Stimulated activated naive B cell treated with anti-CD40 and anti-IgM and Interleukin-4, amounts not matched to agents 10 μg/mL and 1 μg/mL and 100 μg/mL, for 72 hours (primary cell): ENCODE measurements around the gene PDCL2.

Experiments
- ATAC-seq, 2 donors: fragments of 150-1000 bp; cut with Tn5 transposase; replicated peaks; 2 replicates each; pipeline ENCODE4 v1.10.0; 2021; ENCODE audit warnings: moderate library complexity in 1 of 2
- DNase-seq: peaks from one replicate; pipeline ENCODE4 v3.0.0; 2021
- H3K27ac Mint-ChIP-seq: one replicate; pipeline ENCODE4 v1.8.0; 2022; ENCODE audit warnings: mild to moderate bottlenecking, mixed read lengths
- H3K27me3 Mint-ChIP-seq, 2 donors: one replicate each; pipeline ENCODE4 v1.8.0; 2022; ENCODE audit warnings: mixed read lengths in 2 of 2
- H3K36me3 Mint-ChIP-seq, 2 donors: one replicate each; pipeline ENCODE4 v1.8.0; 2022; ENCODE audit warnings: mixed read lengths in 2 of 2, mild to moderate bottlenecking in 1 of 2
- H3K4me1 Mint-ChIP-seq, 2 donors: one replicate each; pipeline ENCODE4 v1.8.0; 2022; ENCODE audit warnings: mixed read lengths in 2 of 2, mild to moderate bottlenecking in 1 of 2
- H3K4me3 Mint-ChIP-seq, 2 donors: one replicate each; pipeline ENCODE4 v1.8.0; 2022; ENCODE audit warnings: mild to moderate bottlenecking in 2 of 2, mixed read lengths in 2 of 2, moderate library complexity in 1 of 2
- H3K9me3 Mint-ChIP-seq, 2 donors: one replicate each; pipeline ENCODE4 v1.8.0; 2022; ENCODE audit warnings: mixed read lengths in 2 of 2, mild to moderate bottlenecking in 1 of 2

Gene PDCL2

GRCh38 chr4:55509266-55509665 lies 82.8 kb downstream of the PDCL2 start:
- H3K36me3 Mint-ChIP-seq: peaks cover 8 to 17% of the 10 kb centered on the region in 2 donors
- H3K4me3 Mint-ChIP-seq: no peak overlapping the region
- H3K4me1 Mint-ChIP-seq: peaks cover 10 to 27% of the 10 kb centered on the region in 2 donors
- peaks cover 0 to 2% of the 10 kb centered on the region in 2 donors for H3K9me3 Mint-ChIP-seq
- no peaks in the 10 kb centered on the region for H3K27me3 Mint-ChIP-seq
- ATAC-seq: no peak
- H3K27ac Mint-ChIP-seq: no peak overlapping the region
- no peak for DNase-seq

GRCh38 chr4:55507612-55508011 lies 84.4 kb downstream of the PDCL2 start:
- H3K27me3 Mint-ChIP-seq: no peaks in the 10 kb centered on the region
- no peak overlapping the region for H3K4me3 Mint-ChIP-seq
- peaks cover 10 to 25% of the 10 kb centered on the region in 2 donors for H3K36me3 Mint-ChIP-seq
- H3K9me3 Mint-ChIP-seq: peaks cover 0 to 2% of the 10 kb centered on the region in 2 donors
- ATAC-seq (no peak), DNase-seq (no peak)
- H3K27ac Mint-ChIP-seq: no peak overlapping the region
- peaks cover 12 to 33% of the 10 kb centered on the region in 2 donors for H3K4me1 Mint-ChIP-seq
